Colonic mucosa (tissue), 4 donors: ENCODE measurements around the gene UBC. TPM values are rescaled to one million over a fixed set of nuclear protein-coding genes. Genes with fewer than 3 reads are reported as not detected.
"Not testable (repeated sequence)": the region's sequence is repeated elsewhere in the genome, so short reads cannot be mapped to it uniquely, and the experiment has no call there.

Experiments used
- DNase-seq: peaks from one replicate; pipeline ENCODE4 v3.0.0-alpha.2; 2020
- H3K27ac ChIP-seq: fragments of 200-600 bp; one replicate; pipeline ENCODE4 v1.8.0; 2021
- H3K27me3 ChIP-seq: fragments of 200-600 bp; one replicate; pipeline ENCODE4 v1.8.0; 2021
- H3K36me3 ChIP-seq: fragments of 200-600 bp; one replicate; pipeline ENCODE4 v1.8.0; 2021
- H3K4me1 ChIP-seq: fragments of 200-600 bp; one replicate; pipeline ENCODE4 v1.8.0; 2021; ENCODE audit warnings: mild to moderate bottlenecking
- H3K4me3 ChIP-seq: fragments of 200-600 bp; one replicate; pipeline ENCODE4 v1.8.0; 2021
- H3K9ac ChIP-seq, 2 donors: one replicate each; pipeline ENCODE4 v1.7.0; 2013; ENCODE audit warnings: control low read depth in 2 of 2, low read depth in 2 of 2, low read length in 2 of 2
- H3K9me3 ChIP-seq: fragments of 200-600 bp; one replicate; pipeline ENCODE4 v1.8.0; 2021
- intact Hi-C: fragments of 100-400 bp; cut with DNase I; formaldehyde crosslinking; loops from one replicate; pipeline ENCODE4 v1.14.1; 2022
- total RNA-seq, 2 donors: library from RNA; stranded (reverse); fragmentation: NEBNext Ultra II Directional in 1 of 2; extraction: Animal tissue kit (Norgen Biotek cat#: 25700) in 1 of 2; gene quantifications; one replicate each; pipeline ENCODE4 v1.2.1, GENCODE V29; 2021
- TF ChIP-seq, protein P1 (sequence below): fragments of 200-600 bp; IDR thresholded peaks from one replicate; pipeline ENCODE4 v1.8.0; 2022; ENCODE audit warnings: antibody characterized with exemption, mild to moderate bottlenecking
- donor health status: healthy.
- donor health status: DM: no; HTN: no; CAD: no.
- donor health status: DM: no; HTN: no; CAD: no.

The UBC gene
- total RNA-seq, 2 donors from 2014 or later = 903 to 1,043 TPM

DNA sequence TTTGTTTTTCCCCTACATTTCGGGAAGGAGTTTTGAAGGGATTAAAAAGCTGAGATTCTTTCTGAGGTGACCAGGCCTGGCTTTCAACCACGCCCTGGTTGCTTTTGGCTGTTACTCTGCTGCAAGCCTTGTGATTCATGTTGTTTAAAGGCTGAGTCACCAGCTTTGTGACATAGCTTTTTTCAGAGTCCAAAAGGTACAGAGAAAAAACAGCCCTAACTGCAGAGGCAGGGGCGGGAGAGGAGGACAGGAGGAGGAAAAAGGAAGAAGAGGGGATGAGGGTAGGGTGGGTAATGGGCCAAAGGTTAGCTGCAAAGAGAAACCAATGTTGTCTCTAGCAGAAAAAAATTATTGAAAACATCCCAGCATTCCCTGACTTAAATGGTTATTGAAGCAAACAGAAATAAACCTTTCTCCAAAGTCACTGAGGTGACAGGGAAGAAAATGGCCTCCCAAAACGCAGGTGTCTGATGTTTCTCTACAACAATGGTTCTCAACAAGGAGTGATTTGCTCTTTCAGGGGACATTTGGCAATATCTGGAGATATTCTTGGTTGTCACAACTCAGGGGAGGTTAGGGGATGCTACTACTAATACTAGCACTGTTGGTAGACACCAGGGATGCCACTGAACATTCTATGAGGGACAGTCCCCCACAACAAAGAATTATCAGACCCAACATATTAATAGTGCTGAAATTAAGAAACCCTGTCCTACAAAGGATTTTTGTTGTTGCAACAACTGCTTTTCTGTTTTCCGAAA is 2.1 kb upstream of the UBC start:
- peak overlapping the region; percentile 98 for H3K27ac ChIP-seq
- peak; percentile 86 for DNase-seq
- peaks cover 5% of the 10 kb centered on the region for H3K4me1 ChIP-seq
- H3K4me3 ChIP-seq = peak overlapping the region; percentile 9
- no peaks in the 10 kb centered on the region for H3K9me3 ChIP-seq
- intact Hi-C loops = no loop called here
- no peaks in the 10 kb centered on the region for H3K36me3 ChIP-seq
- H3K9ac ChIP-seq = peak overlapping the region; percentile 59 to 100
- TF ChIP-seq, protein P1, sequence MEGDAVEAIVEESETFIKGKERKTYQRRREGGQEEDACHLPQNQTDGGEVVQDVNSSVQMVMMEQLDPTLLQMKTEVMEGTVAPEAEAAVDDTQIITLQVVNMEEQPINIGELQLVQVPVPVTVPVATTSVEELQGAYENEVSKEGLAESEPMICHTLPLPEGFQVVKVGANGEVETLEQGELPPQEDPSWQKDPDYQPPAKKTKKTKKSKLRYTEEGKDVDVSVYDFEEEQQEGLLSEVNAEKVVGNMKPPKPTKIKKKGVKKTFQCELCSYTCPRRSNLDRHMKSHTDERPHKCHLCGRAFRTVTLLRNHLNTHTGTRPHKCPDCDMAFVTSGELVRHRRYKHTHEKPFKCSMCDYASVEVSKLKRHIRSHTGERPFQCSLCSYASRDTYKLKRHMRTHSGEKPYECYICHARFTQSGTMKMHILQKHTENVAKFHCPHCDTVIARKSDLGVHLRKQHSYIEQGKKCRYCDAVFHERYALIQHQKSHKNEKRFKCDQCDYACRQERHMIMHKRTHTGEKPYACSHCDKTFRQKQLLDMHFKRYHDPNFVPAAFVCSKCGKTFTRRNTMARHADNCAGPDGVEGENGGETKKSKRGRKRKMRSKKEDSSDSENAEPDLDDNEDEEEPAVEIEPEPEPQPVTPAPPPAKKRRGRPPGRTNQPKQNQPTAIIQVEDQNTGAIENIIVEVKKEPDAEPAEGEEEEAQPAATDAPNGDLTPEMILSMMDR = no peak
- no peaks in the 10 kb centered on the region for H3K27me3 ChIP-seq

GRCh38 chr12:124915239-124916236 is 1.1 kb upstream of the UBC start:
- Histone ChIP-seq H3K27me3 (no peaks in the 10 kb centered on the region), H3K4me1 (peaks cover 13% of the 10 kb centered on the region), H3K27ac (peak overlapping the region; percentile 98), H3K9ac (peak overlapping the region; percentile 100), H3K9me3 (no peaks in the 10 kb centered on the region), H3K4me3 (peak overlapping the region; percentile 58), H3K36me3 (no peaks in the 10 kb centered on the region)
- DNase-seq = peak; percentile 80
- TF ChIP-seq, protein P1 = no peak
- intact Hi-C loops = no loop called here

DNA sequence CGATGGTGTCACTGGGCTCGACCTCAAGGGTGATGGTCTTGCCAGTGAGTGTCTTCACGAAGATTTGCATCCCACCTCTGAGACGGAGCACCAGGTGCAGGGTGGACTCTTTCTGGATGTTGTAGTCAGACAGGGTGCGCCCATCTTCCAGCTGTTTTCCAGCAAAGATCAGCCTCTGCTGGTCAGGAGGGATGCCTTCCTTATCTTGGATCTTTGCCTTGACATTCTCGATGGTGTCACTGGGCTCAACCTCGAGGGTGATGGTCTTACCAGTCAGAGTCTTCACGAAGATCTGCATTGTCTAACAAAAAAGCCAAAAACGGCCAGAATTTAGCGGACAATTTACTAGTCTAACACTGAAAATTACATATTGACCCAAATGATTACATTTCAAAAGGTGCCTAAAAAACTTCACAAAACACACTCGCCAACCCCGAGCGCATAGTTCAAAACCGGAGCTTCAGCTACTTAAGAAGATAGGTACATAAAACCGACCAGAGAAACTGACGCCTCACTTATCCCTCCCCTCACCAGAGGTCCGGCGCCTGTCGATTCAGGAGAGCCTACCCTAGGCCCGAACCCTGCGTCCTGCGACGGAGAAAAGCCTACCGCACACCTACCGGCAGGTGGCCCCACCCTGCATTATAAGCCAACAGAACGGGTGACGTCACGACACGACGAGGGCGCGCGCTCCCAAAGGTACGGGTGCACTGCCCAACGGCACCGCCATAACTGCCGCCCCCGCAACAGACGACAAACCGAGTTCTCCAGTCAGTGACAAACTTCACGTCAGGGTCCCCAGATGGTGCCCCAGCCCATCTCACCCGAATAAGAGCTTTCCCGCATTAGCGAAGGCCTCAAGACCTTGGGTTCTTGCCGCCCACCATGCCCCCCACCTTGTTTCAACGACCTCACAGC is 717 bp downstream of the UBC start:
- TF ChIP-seq, protein P1 = peak; percentile 67
- no peaks in the 10 kb centered on the region for H3K27me3 ChIP-seq
- H3K36me3 ChIP-seq = no peaks in the 10 kb centered on the region
- peaks cover 23% of the 10 kb centered on the region for H3K4me1 ChIP-seq
- H3K4me3 ChIP-seq = peak overlapping the region; percentile 58
- intact Hi-C loops = no loop called here
- H3K9ac ChIP-seq = peak overlapping the region; percentile 100
- no peaks in the 10 kb centered on the region for H3K9me3 ChIP-seq
- H3K27ac ChIP-seq = peak overlapping the region; percentile 98
- DNase-seq = peak; percentile 96

DNA sequence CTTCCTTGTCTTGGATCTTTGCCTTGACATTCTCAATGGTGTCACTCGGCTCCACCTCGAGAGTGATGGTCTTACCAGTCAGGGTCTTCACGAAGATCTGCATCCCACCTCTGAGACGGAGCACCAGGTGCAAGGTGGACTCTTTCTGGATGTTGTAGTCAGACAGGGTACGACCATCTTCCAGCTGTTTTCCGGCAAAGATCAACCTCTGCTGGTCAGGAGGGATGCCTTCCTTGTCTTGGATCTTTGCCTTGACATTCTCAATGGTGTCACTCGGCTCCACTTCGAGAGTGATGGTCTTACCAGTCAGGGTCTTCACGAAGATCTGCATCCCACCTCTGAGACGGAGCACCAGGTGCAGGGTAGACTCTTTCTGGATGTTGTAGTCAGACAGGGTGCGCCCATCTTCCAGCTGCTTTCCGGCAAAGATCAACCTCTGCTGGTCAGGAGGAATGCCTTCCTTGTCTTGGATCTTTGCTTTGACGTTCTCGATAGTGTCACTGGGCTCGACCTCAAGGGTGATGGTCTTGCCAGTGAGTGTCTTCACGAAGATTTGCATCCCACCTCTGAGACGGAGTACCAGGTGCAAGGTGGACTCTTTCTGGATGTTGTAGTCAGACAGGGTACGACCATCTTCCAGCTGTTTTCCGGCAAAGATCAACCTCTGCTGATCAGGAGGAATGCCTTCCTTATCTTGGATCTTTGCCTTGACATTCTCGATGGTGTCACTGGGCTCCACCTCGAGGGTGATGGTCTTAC is 1.7 kb downstream of the UBC start:
- intact Hi-C loops, H3K27ac ChIP-seq, H3K9me3 ChIP-seq, H3K36me3 ChIP-seq, H3K27me3 ChIP-seq, DNase-seq: not testable (repeated sequence)
- Histone ChIP-seq H3K9ac (peak overlapping the region in 1 of 2 donors; percentile 100), H3K4me3 (peak overlapping the region; percentile 58), H3K4me1 (peaks cover 23% of the 10 kb centered on the region)

DNA sequence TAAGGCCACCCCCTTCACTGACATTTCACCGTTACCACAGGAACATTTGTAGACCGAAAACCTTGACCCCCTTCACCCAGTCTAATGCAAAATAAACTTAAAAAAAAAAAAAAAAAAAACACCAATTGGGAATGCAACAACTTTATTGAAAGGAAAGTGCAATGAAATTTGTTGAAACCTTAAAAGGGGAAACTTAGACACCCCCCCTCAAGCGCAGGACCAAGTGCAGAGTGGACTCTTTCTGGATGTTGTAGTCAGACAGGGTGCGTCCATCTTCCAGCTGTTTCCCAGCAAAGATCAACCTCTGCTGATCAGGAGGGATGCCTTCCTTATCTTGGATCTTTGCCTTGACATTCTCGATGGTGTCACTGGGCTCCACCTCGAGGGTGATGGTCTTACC is 2.9 kb downstream of the UBC start:
- H3K9ac ChIP-seq, H3K27ac ChIP-seq, intact Hi-C loops, H3K9me3 ChIP-seq, H3K27me3 ChIP-seq, H3K36me3 ChIP-seq, DNase-seq: not testable (repeated sequence)
- Histone ChIP-seq H3K4me1 (peaks cover 27% of the 10 kb centered on the region), H3K4me3 (peak overlapping the region; percentile 2)
